GM21360 (cell line): ENCODE data around the gene GZMM.

Experiments
- ATAC-seq: cut with Tn5 transposase; IDR thresholded peaks from one replicate; pipeline ENCODE4 v1.9.1; 2021; ENCODE audit warnings: mild to moderate bottlenecking, moderate library complexity; ENCODE audit not compliant: unreplicated experiment

GZMM gene

DNA sequence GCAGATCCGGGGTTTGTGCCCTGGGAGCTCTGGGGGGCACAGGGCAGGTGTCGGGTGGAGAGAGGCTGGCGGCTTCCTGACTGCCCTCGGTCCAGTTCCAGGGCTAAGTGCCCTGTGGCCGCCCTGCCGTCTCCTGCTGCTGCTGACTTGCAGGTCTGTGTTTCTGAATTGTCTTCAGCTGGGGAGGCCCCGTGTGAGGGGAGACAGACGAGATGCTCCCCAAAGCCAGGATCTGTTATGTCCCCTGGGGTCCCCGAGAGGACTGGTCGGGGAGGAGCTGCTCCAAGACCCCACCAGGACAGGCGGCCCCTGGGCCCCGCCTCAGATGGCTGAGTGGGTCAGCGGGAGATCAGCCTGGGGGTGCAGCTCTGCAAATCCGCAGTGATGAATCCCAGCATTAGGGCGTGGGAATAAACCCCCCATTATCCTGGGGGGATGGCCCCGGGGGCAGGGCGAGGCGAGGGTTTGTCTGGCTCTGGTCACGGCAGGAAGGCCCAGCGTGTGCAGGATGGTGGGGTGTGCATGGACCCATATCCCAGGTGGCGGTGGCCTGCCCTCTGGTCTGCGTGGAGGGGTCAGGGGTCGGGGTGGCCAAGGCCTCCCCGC lies 50.5 kb downstream of the GZMM start:
- no peak for ATAC-seq

DNA sequence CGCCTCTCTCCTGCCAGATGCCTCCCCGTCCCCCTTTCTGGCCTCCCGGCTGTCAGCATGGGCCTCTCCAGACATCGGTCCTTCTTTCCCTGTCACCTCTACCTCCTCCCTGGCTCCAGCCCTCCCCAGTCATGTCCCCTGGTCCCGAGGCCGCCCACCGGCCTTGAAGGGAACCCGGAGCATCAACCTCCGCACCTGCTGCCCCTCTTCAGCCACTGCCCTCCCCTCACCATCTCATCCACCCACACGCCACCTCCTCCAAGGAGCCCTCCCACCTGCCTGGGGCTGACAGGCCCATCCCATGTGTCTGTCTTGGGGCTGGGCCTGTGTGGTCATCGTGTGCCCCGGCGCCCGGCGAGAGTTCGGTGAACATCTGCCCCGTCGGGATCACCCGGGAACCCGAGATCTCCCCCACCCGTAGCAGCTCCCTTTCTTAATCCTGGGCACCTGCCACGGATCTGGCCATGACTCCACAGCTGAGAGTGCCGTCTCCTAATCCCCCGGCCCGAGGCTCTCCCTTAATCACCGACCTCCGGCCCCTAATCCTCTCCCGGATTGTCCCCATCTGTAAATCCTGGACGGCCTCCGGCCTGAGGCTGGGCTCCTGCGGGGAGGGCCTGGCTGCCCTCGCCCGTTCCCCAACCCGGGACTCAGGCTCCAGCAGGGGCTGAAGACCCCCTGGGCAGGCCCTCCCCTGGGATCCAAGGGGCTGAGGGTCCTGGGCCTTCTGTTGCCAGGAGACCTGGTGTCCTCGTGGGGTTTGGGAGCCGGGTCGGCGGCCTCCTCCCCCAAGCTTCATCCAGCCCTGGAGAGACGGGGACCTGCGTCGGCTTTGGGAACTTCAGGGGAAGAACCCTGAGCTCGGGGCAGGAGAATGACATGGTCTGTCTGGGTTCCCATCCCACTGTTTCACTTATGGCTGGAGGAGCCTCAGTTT lies 51.7 kb downstream of the GZMM start:
- no peak for ATAC-seq

DNA sequence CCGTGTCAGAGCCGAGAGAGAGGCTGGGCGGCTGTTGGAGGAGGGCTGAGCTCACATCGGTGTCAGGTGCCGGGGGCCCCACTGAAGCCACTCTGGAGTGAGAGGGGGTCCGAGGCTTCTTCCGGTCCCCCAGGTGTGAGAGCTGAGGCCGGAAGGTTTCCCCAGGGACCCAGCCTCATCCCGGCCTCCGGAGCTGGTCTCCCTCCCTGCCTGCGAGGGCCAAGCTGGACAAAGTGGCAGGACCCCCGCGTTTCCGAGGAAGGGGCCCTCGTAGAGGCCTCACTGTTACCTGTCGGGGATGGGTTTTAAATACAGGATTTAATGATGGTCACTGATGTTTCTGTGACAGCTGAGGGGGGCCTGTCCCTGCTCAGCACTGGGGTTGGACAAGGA lies 52.4 kb downstream of the GZMM start:
- no peak for ATAC-seq

DNA sequence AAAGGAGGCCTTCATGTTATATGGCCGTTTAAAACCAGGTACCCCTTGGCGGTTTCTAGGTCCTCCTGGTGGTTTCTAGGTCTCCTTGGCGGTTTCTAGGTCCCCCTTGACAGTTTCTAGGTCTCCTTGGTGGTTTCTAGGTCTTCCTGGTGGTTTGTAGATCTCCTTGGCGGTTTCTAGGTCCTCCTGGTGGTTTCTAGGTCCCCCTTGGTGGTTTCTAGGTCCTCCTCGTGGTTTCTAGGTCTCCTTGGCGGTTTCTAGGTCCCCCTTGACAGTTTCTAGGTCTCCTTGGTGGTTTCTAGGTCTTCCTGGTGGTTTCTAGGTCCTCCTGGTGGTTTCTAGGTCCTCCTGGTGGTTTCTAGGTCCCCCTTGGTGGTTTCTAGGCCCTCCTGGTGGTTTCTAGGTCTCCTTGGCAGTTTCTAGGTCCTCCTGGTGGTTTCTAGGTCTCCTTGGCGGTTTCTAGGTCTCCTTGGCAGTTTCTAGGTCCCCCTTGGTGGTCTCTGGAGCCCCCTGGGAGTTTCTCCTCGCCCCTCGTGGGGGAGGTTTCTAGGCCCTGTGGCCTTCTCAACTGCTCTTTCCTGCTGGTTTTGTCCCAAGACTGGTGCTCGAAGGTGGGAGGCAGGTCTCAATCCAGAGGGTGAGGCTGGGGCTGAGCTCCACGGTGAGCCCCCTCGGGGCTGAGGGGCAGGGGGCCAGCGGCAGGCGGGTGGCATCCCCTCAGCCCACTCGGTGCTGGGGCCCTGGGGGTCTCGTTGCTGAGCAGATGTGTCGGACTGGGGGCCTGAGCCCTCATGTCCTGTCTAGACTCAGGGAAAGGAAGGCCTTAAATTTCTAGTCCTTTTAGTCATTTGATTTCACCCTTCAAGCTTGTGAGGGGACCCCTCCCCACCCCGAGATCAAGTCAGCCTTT lies 53.8 kb downstream of the GZMM start:
- ATAC-seq = no peak
